Neural crest cell (in vitro differentiated cells): ENCODE data around the gene TPRX2. TPM values are rescaled to one million over a fixed set of nuclear protein-coding genes. Genes with fewer than 3 reads are reported as not detected.
"Not testable (repeated sequence)": the region's sequence is repeated elsewhere in the genome, so short reads cannot be mapped to it uniquely, and the experiment has no call there.

Experiments
- DNase-seq: peaks from one replicate; pipeline ENCODE4 v3.0.0; 2021; ENCODE audit warnings: low read depth, mixed read lengths, low spot score
- H3K27ac Mint-ChIP-seq: one replicate; pipeline ENCODE4 v1.8.0; 2021; ENCODE audit warnings: mild to moderate bottlenecking, mixed read lengths; ENCODE audit not compliant: unreplicated experiment
- H3K27me3 Mint-ChIP-seq: 2 replicates; pipeline ENCODE4 v1.8.0; 2021; ENCODE audit warnings: low read depth, mild to moderate bottlenecking, mixed read lengths
- H3K36me3 Mint-ChIP-seq: 2 replicates; pipeline ENCODE4 v1.8.0; 2021; ENCODE audit warnings: low read depth, mild to moderate bottlenecking, mixed read lengths
- H3K4me1 Mint-ChIP-seq: 2 replicates; pipeline ENCODE4 v1.8.0; 2021; ENCODE audit warnings: mixed read lengths
- H3K4me3 Mint-ChIP-seq: one replicate; pipeline ENCODE4 v1.8.0; 2021; ENCODE audit warnings: mild to moderate bottlenecking, mixed read lengths
- H3K9me3 Mint-ChIP-seq: 2 replicates; pipeline ENCODE4 v1.8.0; 2021; ENCODE audit warnings: mixed read lengths
- CTCF ChIP-seq: fragments of 200-600 bp; sonication (generic); conservative IDR thresholded peaks from 2 replicates; pipeline ENCODE4 v1.5.0; 2021; ENCODE audit warnings: antibody characterized with exemption, mild to moderate bottlenecking
- long read RNA-seq: library from polyadenylated mRNA; unstranded; transcript quantifications from one replicate; pipeline ENCODE4 v2.0.0, GENCODE V29; 2020
- total RNA-seq: library from RNA; stranded (reverse); gene quantifications from 2 replicates; pipeline ENCODE4 v1.2.1, GENCODE V29; 2021

The TPRX2 gene
- not detected in 2 replicates for total RNA-seq
- long read RNA-seq, result 0 reads

GRCh38 chr19:47858646-47859285, at the start of gene TPRX2:
TSS of gene TPRX2 (plus strand) at chr19:47859235. CDS start at chr19:47859247, 12 bp downstream.
- H3K36me3 Mint-ChIP-seq, H3K27ac Mint-ChIP-seq, H3K9me3 Mint-ChIP-seq: not testable (repeated sequence)

GRCh38 chr19:47813304-47813994, 45.6 kb upstream of the TPRX2 start:
- peak; percentile 92 for DNase-seq
- no peaks in the 10 kb centered on the region for H3K4me1 Mint-ChIP-seq
- no peak overlapping the region for H3K27ac Mint-ChIP-seq
- H3K36me3 Mint-ChIP-seq, result no peaks in the 10 kb centered on the region
- TF ChIP-seq CTCF, result peak; percentile 69
- no peaks in the 10 kb centered on the region for H3K9me3 Mint-ChIP-seq
- H3K4me3 Mint-ChIP-seq, result no peak overlapping the region
- peaks cover 2% of the 10 kb centered on the region for H3K27me3 Mint-ChIP-seq

More at GRCh38 chr19:47858646-47859285, at the start of gene TPRX2:
- H3K27me3 Mint-ChIP-seq, H3K4me3 Mint-ChIP-seq, DNase-seq, H3K4me1 Mint-ChIP-seq: not testable (repeated sequence)

- TF ChIP-seq CTCF, result peak; percentile 2
- H3K36me3 Mint-ChIP-seq, result no peaks in the 10 kb centered on the region
- H3K4me3 Mint-ChIP-seq, result no peak overlapping the region
- no peak overlapping the region for H3K27ac Mint-ChIP-seq
- H3K9me3 Mint-ChIP-seq, result no peaks in the 10 kb centered on the region
- peaks cover 6% of the 10 kb centered on the region for H3K27me3 Mint-ChIP-seq
- no peak for DNase-seq
- no peaks in the 10 kb centered on the region for H3K4me1 Mint-ChIP-seq
Observed at GRCh38 chr19:47813995-47814328, 45.1 kb upstream of the TPRX2 start.

- peaks cover 22% of the 10 kb centered on the region for H3K27me3 Mint-ChIP-seq
- not testable (repeated sequence) for H3K36me3 Mint-ChIP-seq, H3K27ac Mint-ChIP-seq, DNase-seq, H3K4me3 Mint-ChIP-seq, H3K9me3 Mint-ChIP-seq
- H3K4me1 Mint-ChIP-seq, result peaks cover 17% of the 10 kb centered on the region
Observed at GRCh38 chr19:47816270-47816669, 42.8 kb upstream of the TPRX2 start.

GRCh38 chr19:47818221-47818620, 40.8 kb upstream of the TPRX2 start:
- not testable (repeated sequence) for DNase-seq, H3K27ac Mint-ChIP-seq, H3K9me3 Mint-ChIP-seq, H3K36me3 Mint-ChIP-seq, H3K4me3 Mint-ChIP-seq
- H3K27me3 Mint-ChIP-seq, result peaks cover 22% of the 10 kb centered on the region
- peaks cover 17% of the 10 kb centered on the region for H3K4me1 Mint-ChIP-seq

GRCh38 chr19:47819858-47820257, 39.2 kb upstream of the TPRX2 start:
- Mint-ChIP-seq H3K36me3 (no peaks in the 10 kb centered on the region), H3K27me3 (peaks cover 22% of the 10 kb centered on the region), H3K4me3 (no peak overlapping the region), H3K9me3 (no peaks in the 10 kb centered on the region), H3K27ac (no peak overlapping the region), H3K4me1 (peaks cover 17% of the 10 kb centered on the region)
- TF ChIP-seq CTCF, result no peak
- no peak for DNase-seq

GRCh38 chr19:47820410-47820809, 38.6 kb upstream of the TPRX2 start:
- Mint-ChIP-seq H3K4me1 (peaks cover 17% of the 10 kb centered on the region), H3K4me3 (no peak overlapping the region), H3K27ac (no peak overlapping the region), H3K27me3 (peaks cover 22% of the 10 kb centered on the region), H3K36me3 (no peaks in the 10 kb centered on the region), H3K9me3 (no peaks in the 10 kb centered on the region)
- no peak for TF ChIP-seq CTCF
- DNase-seq, result no peak
